HEK293T (cell line): ENCODE results near the gene EGLN3.
"Not testable (repeated sequence)": the region's sequence is repeated elsewhere in the genome, so short reads cannot be mapped to it uniquely, and the experiment has no call there.

Source experiments
- ARNT ChIP-seq: fragments of 450-650 bp; IDR thresholded peaks from 2 replicates; pipeline ENCODE4 v1.6.1; 2017; ENCODE audit warnings: mild to moderate bottlenecking
- BHLHE40 ChIP-seq: fragments of 450-650 bp; IDR thresholded peaks from 2 replicates; pipeline ENCODE4 v1.6.1; 2016; ENCODE audit warnings: mild to moderate bottlenecking, moderate library complexity, borderline replicate concordance
- FOXK2 ChIP-seq: fragments of 450-650 bp; IDR thresholded peaks from 2 replicates; pipeline ENCODE4 v1.6.1; 2016; ENCODE audit warnings: mild to moderate bottlenecking
- FOXM1 ChIP-seq: fragments of 450-650 bp; IDR thresholded peaks from 2 replicates; pipeline ENCODE4 v1.6.1; 2017; ENCODE audit warnings: mild to moderate bottlenecking, borderline replicate concordance
- PKNOX1 ChIP-seq: fragments of 450-650 bp; IDR thresholded peaks from 2 replicates; pipeline ENCODE4 v1.6.1; 2016
- SP1 ChIP-seq: fragments of 450-650 bp; IDR thresholded peaks from 2 replicates; pipeline ENCODE4 v1.6.1; 2017
- ZNF384 ChIP-seq: fragments of 450-650 bp; IDR thresholded peaks from 2 replicates; pipeline ENCODE4 v1.6.1; 2016

GRCh38 chr14:33969846-33970245, 19.0 kb upstream of the EGLN3 start:
- TF ChIP-seq FOXK2, FOXM1, BHLHE40, ARNT, ZNF384, SP1, PKNOX1: not testable (repeated sequence)
